T-helper 1 cell treated with Interleukin-12 subunit alpha and Interleukin-12 subunit beta and Interleukin-4 antibody, amounts not matched to agents 30 μg/mL and 1 μg/mL, for 36 hours (primary cell): ENCODE measurements around the gene GRSF1.

ENCODE experiments used
- H3K27ac Mint-ChIP-seq: one replicate; pipeline ENCODE4 v1.8.0; 2021; ENCODE audit warnings: mild to moderate bottlenecking, mixed read lengths
- H3K27me3 Mint-ChIP-seq: one replicate; pipeline ENCODE4 v1.8.0; 2021; ENCODE audit warnings: low read depth, mixed read lengths
- H3K36me3 Mint-ChIP-seq: one replicate; pipeline ENCODE4 v1.8.0; 2021; ENCODE audit warnings: low read depth, mixed read lengths
- H3K4me1 Mint-ChIP-seq: one replicate; pipeline ENCODE4 v1.8.0; 2021; ENCODE audit warnings: low read depth, mixed read lengths
- H3K4me3 Mint-ChIP-seq: one replicate; pipeline ENCODE4 v1.8.0; 2021; ENCODE audit warnings: mild to moderate bottlenecking, moderate library complexity, mixed read lengths
- H3K9me3 Mint-ChIP-seq: one replicate; pipeline ENCODE4 v1.8.0; 2021; ENCODE audit warnings: mixed read lengths

GRSF1 gene

GRCh38 chr4:70839589-70840093 is at the start of gene GRSF1:
Gene GRSF1, minus strand, starts transcription at chr4:70839890. Its CDS starts 63 bp downstream, at chr4:70839827.
- Mint-ChIP-seq H3K4me3 (peak within 1 kb of the TSS; percentile 96), H3K27me3 (no peaks in the 10 kb centered on the region), H3K36me3 (peaks cover 17% of the 10 kb centered on the region), H3K27ac (peak within 1 kb of the TSS; percentile 98), H3K4me1 (peaks cover 29% of the 10 kb centered on the region), H3K9me3 (no peaks in the 10 kb centered on the region)

GRCh38 chr4:70885174-70885573 is 45.5 kb upstream of the GRSF1 start:
- Mint-ChIP-seq H3K27me3 (no peaks in the 10 kb centered on the region), H3K36me3 (no peaks in the 10 kb centered on the region), H3K9me3 (no peaks in the 10 kb centered on the region), H3K4me3 (no peak overlapping the region), H3K4me1 (no peaks in the 10 kb centered on the region), H3K27ac (no peak overlapping the region)

GRCh38 chr4:70880739-70881138 is 41.0 kb upstream of the GRSF1 start:
- Mint-ChIP-seq H3K27me3 (no peaks in the 10 kb centered on the region), H3K4me1 (no peaks in the 10 kb centered on the region), H3K36me3 (no peaks in the 10 kb centered on the region), H3K27ac (no peak overlapping the region), H3K9me3 (no peaks in the 10 kb centered on the region), H3K4me3 (no peak overlapping the region)

GRCh38 chr4:70877556-70877955 is 37.9 kb upstream of the GRSF1 start:
- Mint-ChIP-seq H3K27ac (no peak overlapping the region), H3K9me3 (no peaks in the 10 kb centered on the region), H3K4me3 (no peak overlapping the region), H3K27me3 (no peaks in the 10 kb centered on the region), H3K4me1 (no peaks in the 10 kb centered on the region), H3K36me3 (no peaks in the 10 kb centered on the region)

GRCh38 chr4:70874268-70875156 is 34.8 kb upstream of the GRSF1 start:
- no peak overlapping the region for H3K4me3 Mint-ChIP-seq
- H3K9me3 Mint-ChIP-seq = no peaks in the 10 kb centered on the region
- no peaks in the 10 kb centered on the region for H3K36me3 Mint-ChIP-seq
- no peaks in the 10 kb centered on the region for H3K4me1 Mint-ChIP-seq
- no peaks in the 10 kb centered on the region for H3K27me3 Mint-ChIP-seq
- no peak overlapping the region for H3K27ac Mint-ChIP-seq

- no peaks in the 10 kb centered on the region for H3K36me3 Mint-ChIP-seq
- no peaks in the 10 kb centered on the region for H3K4me1 Mint-ChIP-seq
- peaks cover 5% of the 10 kb centered on the region for H3K27me3 Mint-ChIP-seq
- H3K27ac Mint-ChIP-seq = no peak overlapping the region
- H3K9me3 Mint-ChIP-seq = no peaks in the 10 kb centered on the region
- H3K4me3 Mint-ChIP-seq = no peak overlapping the region
Observed at GRCh38 chr4:70873216-70873615, 33.5 kb upstream of the GRSF1 start.

- Mint-ChIP-seq H3K9me3 (no peaks in the 10 kb centered on the region), H3K27ac (no peak overlapping the region), H3K36me3 (no peaks in the 10 kb centered on the region), H3K27me3 (peaks cover 5% of the 10 kb centered on the region), H3K4me1 (no peaks in the 10 kb centered on the region), H3K4me3 (no peak overlapping the region)
Observed at GRCh38 chr4:70868778-70869177, 29.1 kb upstream of the GRSF1 start.

GRCh38 chr4:70863099-70863790 is 23.6 kb upstream of the GRSF1 start:
- Mint-ChIP-seq H3K27me3 (no peaks in the 10 kb centered on the region), H3K27ac (peak overlapping the region; percentile 78), H3K36me3 (no peaks in the 10 kb centered on the region), H3K4me3 (peak overlapping the region; percentile 2), H3K4me1 (peaks cover 8% of the 10 kb centered on the region), H3K9me3 (no peaks in the 10 kb centered on the region)

GRCh38 chr4:70859066-70859465 is 19.4 kb upstream of the GRSF1 start:
- H3K27me3 Mint-ChIP-seq = no peaks in the 10 kb centered on the region
- peaks cover 10% of the 10 kb centered on the region for H3K4me1 Mint-ChIP-seq
- H3K4me3 Mint-ChIP-seq = no peak overlapping the region
- peaks cover 2% of the 10 kb centered on the region for H3K36me3 Mint-ChIP-seq
- H3K27ac Mint-ChIP-seq = no peak overlapping the region
- H3K9me3 Mint-ChIP-seq = no peaks in the 10 kb centered on the region

GRCh38 chr4:70858454-70858853 is 18.8 kb upstream of the GRSF1 start:
- Mint-ChIP-seq H3K4me3 (no peak overlapping the region), H3K9me3 (no peaks in the 10 kb centered on the region), H3K4me1 (peaks cover 9% of the 10 kb centered on the region), H3K36me3 (peaks cover 2% of the 10 kb centered on the region), H3K27ac (no peak overlapping the region), H3K27me3 (no peaks in the 10 kb centered on the region)

- no peaks in the 10 kb centered on the region for H3K9me3 Mint-ChIP-seq
- no peaks in the 10 kb centered on the region for H3K27me3 Mint-ChIP-seq
- H3K4me1 Mint-ChIP-seq = peaks cover 2% of the 10 kb centered on the region
- H3K36me3 Mint-ChIP-seq = peaks cover 2% of the 10 kb centered on the region
- no peak overlapping the region for H3K27ac Mint-ChIP-seq
- H3K4me3 Mint-ChIP-seq = no peak overlapping the region
Observed at GRCh38 chr4:70855464-70855863, 15.8 kb upstream of the GRSF1 start.

- H3K27me3 Mint-ChIP-seq = no peaks in the 10 kb centered on the region
- H3K9me3 Mint-ChIP-seq = no peaks in the 10 kb centered on the region
- no peaks in the 10 kb centered on the region for H3K36me3 Mint-ChIP-seq
- no peak overlapping the region for H3K27ac Mint-ChIP-seq
- H3K4me1 Mint-ChIP-seq = no peaks in the 10 kb centered on the region
- H3K4me3 Mint-ChIP-seq = no peak overlapping the region
Observed at GRCh38 chr4:70849291-70849690, 9.6 kb upstream of the GRSF1 start.

- Mint-ChIP-seq H3K9me3 (no peaks in the 10 kb centered on the region), H3K4me3 (no peak overlapping the region), H3K4me1 (peaks cover 12% of the 10 kb centered on the region), H3K27me3 (no peaks in the 10 kb centered on the region), H3K36me3 (no peaks in the 10 kb centered on the region), H3K27ac (no peak overlapping the region)
Observed at GRCh38 chr4:70844180-70844579, 4.5 kb upstream of the GRSF1 start.

GRCh38 chr4:70842761-70843435 is 3.2 kb upstream of the GRSF1 start:
- H3K27me3 Mint-ChIP-seq = no peaks in the 10 kb centered on the region
- H3K4me3 Mint-ChIP-seq = no peak overlapping the region
- H3K36me3 Mint-ChIP-seq = peaks cover 4% of the 10 kb centered on the region
- peaks cover 16% of the 10 kb centered on the region for H3K4me1 Mint-ChIP-seq
- no peaks in the 10 kb centered on the region for H3K9me3 Mint-ChIP-seq
- no peak overlapping the region for H3K27ac Mint-ChIP-seq
